WTC11 (cell line): Measurements from ENCODE around the gene GRAMD1B. TPM values are rescaled to one million over a fixed set of nuclear protein-coding genes. Genes with fewer than 3 reads are reported as not detected.

Experiments used
- ATAC-seq: fragments of 200-7000 bp; cut with Tn5 transposase; 2 replicates; pipeline ENCODE4 v1.10.0; 2021; ENCODE audit warnings: mild to moderate bottlenecking, moderate library complexity
- CTCF ChIA-PET: fragments of 300-600 bp; sonication (Branson Sonifier 250); formaldehyde crosslinking; loops from one replicate; lab custom pipeline; 2021; ENCODE audit warnings: antibody characterized with exemption; lab: Charles Lee
- POLR2A ChIA-PET: fragments of 350-600 bp; sonication (Branson Sonifier 250); formaldehyde crosslinking; loops from one replicate; lab custom pipeline; 2021; ENCODE audit warnings: antibody characterized with exemption; lab: Charles Lee
- DNase-seq: peaks from one replicate; pipeline ENCODE4 v3.0.0; 2021; ENCODE audit warnings: low spot score
- H3K27ac Mint-ChIP-seq: 2 replicates; pipeline ENCODE4 v1.8.0; 2021; ENCODE audit warnings: mixed read lengths
- H3K27me3 Mint-ChIP-seq: 2 replicates; pipeline ENCODE4 v1.8.0; 2021; ENCODE audit warnings: low read depth, mild to moderate bottlenecking, moderate library complexity, mixed read lengths
- H3K36me3 Mint-ChIP-seq: 2 replicates; pipeline ENCODE4 v1.8.0; 2021; ENCODE audit warnings: mixed read lengths
- H3K4me1 Mint-ChIP-seq: 2 replicates; pipeline ENCODE4 v1.8.0; 2022; ENCODE audit warnings: mixed read lengths
- H3K4me3 Mint-ChIP-seq: 2 replicates; pipeline ENCODE4 v1.8.0; 2021; ENCODE audit warnings: mild to moderate bottlenecking, moderate library complexity, mixed read lengths
- H3K9me3 Mint-ChIP-seq: 2 replicates; pipeline ENCODE4 v1.8.0; 2021; ENCODE audit warnings: mixed read lengths
- ATF1 ChIP-seq: sonication (generic); formaldehyde crosslinking; IDR thresholded peaks from 2 replicates; pipeline ENCODE4 v1.8.1; 2023; ENCODE audit warnings: mild to moderate bottlenecking, moderate library complexity, missing genetic modification reagents
- CREM ChIP-seq: sonication (generic); formaldehyde crosslinking; IDR thresholded peaks from 2 replicates; pipeline ENCODE4 v1.8.1; 2022; ENCODE audit warnings: mild to moderate bottlenecking, missing genetic modification reagents, moderate library complexity
- ETV6 ChIP-seq: sonication (generic); formaldehyde crosslinking; IDR thresholded peaks from 2 replicates; pipeline ENCODE4 v1.8.1; 2022; ENCODE audit warnings: mild to moderate bottlenecking, missing genetic modification reagents
- GABPB1 ChIP-seq: sonication (generic); formaldehyde crosslinking; IDR thresholded peaks from 2 replicates; pipeline ENCODE4 v1.8.1; 2023; ENCODE audit warnings: mild to moderate bottlenecking, missing genetic modification reagents
- HMGA2 ChIP-seq: fragments of 250-450 bp; sonication (Bioruptor Pico); IDR thresholded peaks from 2 replicates; pipeline ENCODE4 v1.4.0; 2021; ENCODE audit warnings: mild to moderate bottlenecking, moderate library complexity
- IRF1 ChIP-seq: sonication (generic); formaldehyde crosslinking; IDR thresholded peaks from 2 replicates; pipeline ENCODE4 v1.8.0; 2023; ENCODE audit warnings: missing genetic modification reagents
- KAT7 ChIP-seq: sonication (generic); formaldehyde crosslinking; IDR thresholded peaks from 2 replicates; pipeline ENCODE4 v1.8.1; 2023; ENCODE audit warnings: missing genetic modification reagents, mild to moderate bottlenecking, borderline replicate concordance
- MAX ChIP-seq: sonication (generic); formaldehyde crosslinking; IDR thresholded peaks from 2 replicates; pipeline ENCODE4 v1.8.0; 2022; ENCODE audit warnings: mild to moderate bottlenecking, missing genetic modification reagents
- MXD4 ChIP-seq: fragments of 250-450 bp; sonication (Bioruptor Pico); IDR thresholded peaks from 2 replicates; pipeline ENCODE4 v1.8.0; 2021; ENCODE audit warnings: mild to moderate bottlenecking, moderate library complexity, borderline replicate concordance
- NFYB ChIP-seq: sonication (generic); formaldehyde crosslinking; conservative IDR thresholded peaks from 2 replicates; pipeline ENCODE4 v1.8.0; 2022; ENCODE audit warnings: low read depth, missing genetic modification reagents
- RELA ChIP-seq: sonication (generic); formaldehyde crosslinking; IDR thresholded peaks from 2 replicates; pipeline ENCODE4 v1.8.1; 2022; ENCODE audit warnings: missing genetic modification reagents, mild to moderate bottlenecking, borderline replicate concordance
- SP1 ChIP-seq: sonication (generic); formaldehyde crosslinking; conservative IDR thresholded peaks from 2 replicates; pipeline ENCODE4 v1.8.1; 2022; ENCODE audit warnings: missing genetic modification reagents
- STAT6 ChIP-seq: sonication (generic); formaldehyde crosslinking; conservative IDR thresholded peaks from 2 replicates; pipeline ENCODE4 v1.8.1; 2023; ENCODE audit warnings: mild to moderate bottlenecking, low read depth, missing genetic modification reagents, moderate library complexity
- TEAD1 ChIP-seq: sonication (generic); formaldehyde crosslinking; IDR thresholded peaks from 2 replicates; pipeline ENCODE4 v1.8.0; 2022; ENCODE audit warnings: mild to moderate bottlenecking, missing genetic modification reagents
- ZNF138 ChIP-seq: sonication (generic); formaldehyde crosslinking; conservative IDR thresholded peaks from 2 replicates; pipeline ENCODE4 v1.8.1; 2022; ENCODE audit warnings: mild to moderate bottlenecking, moderate library complexity, missing genetic modification reagents
- ZNF232 ChIP-seq: sonication (generic); formaldehyde crosslinking; IDR thresholded peaks from 2 replicates; pipeline ENCODE4 v1.8.0; 2022; ENCODE audit warnings: mild to moderate bottlenecking, missing genetic modification reagents
- ZNF317 ChIP-seq: sonication (generic); formaldehyde crosslinking; IDR thresholded peaks from 2 replicates; pipeline ENCODE4 v1.8.1; 2023; ENCODE audit warnings: low read depth, mild to moderate bottlenecking, moderate library complexity, missing genetic modification reagents, borderline replicate concordance
- ZNF532 ChIP-seq: fragments of 250-450 bp; sonication (Bioruptor Pico); IDR thresholded peaks from 2 replicates; pipeline ENCODE4 v1.9.0; 2021; ENCODE audit warnings: mild to moderate bottlenecking, borderline replicate concordance
- total RNA-seq: library from RNA; stranded (reverse); gene quantifications from 3 replicates; pipeline ENCODE4 v1.2.3, GENCODE V29; 2021
- TF ChIP-seq, protein P1 (sequence below): fragments of 250-450 bp; sonication (Bioruptor Pico); IDR thresholded peaks from 2 replicates; pipeline ENCODE4 v1.9.0; 2021; ENCODE audit warnings: mild to moderate bottlenecking

Gene GRAMD1B
- total RNA-seq, 1 experiment from 2014 or later = 31.5 TPM

GRCh38 chr11:123584737-123585136 lies 154.7 kb downstream of the GRAMD1B start (continued):
- no peak for TF ChIP-seq NFYB (CRISPR knock-in tag)
- TF ChIP-seq ZNF532 (CRISPR knock-in tag) = no peak
- no peak for TF ChIP-seq CREM
- no peak for TF ChIP-seq STAT6 (CRISPR knock-in tag)
- TF ChIP-seq, protein P1, sequence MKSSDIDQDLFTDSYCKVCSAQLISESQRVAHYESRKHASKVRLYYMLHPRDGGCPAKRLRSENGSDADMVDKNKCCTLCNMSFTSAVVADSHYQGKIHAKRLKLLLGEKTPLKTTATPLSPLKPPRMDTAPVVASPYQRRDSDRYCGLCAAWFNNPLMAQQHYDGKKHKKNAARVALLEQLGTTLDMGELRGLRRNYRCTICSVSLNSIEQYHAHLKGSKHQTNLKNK (CRISPR knock-in tag) = no peak

GRCh38 chr11:123585206-123585605 lies 155.1 kb downstream of the GRAMD1B start:
- ChIA-PET POLR2A (no interaction called here), CTCF (interaction anchor here (1.3 to 2.2 kb wide), 3 partner anchors 8 to 178 kb away, joined by 3 to 16 read pairs (median 4); no protein-coding TSS in a partner anchor)
- H3K9me3 Mint-ChIP-seq = peaks cover 5% of the 10 kb centered on the region
- H3K27ac Mint-ChIP-seq = no peak overlapping the region
- no peaks in the 10 kb centered on the region; the same call in 1 of the 2 replicates for H3K27me3 Mint-ChIP-seq
- H3K4me1 Mint-ChIP-seq = peaks cover 42% of the 10 kb centered on the region
- peaks cover 4% of the 10 kb centered on the region; the same call in 1 of the 2 replicates for H3K36me3 Mint-ChIP-seq
- TF ChIP-seq ZNF138 (no peak), KAT7 (CRISPR knock-in tag) (no peak), ETV6 (CRISPR knock-in tag) (no peak), MAX (CRISPR knock-in tag) (no peak), IRF1 (CRISPR knock-in tag) (no peak), MXD4 (CRISPR knock-in tag) (no peak), ZNF317 (CRISPR knock-in tag) (no peak)
- ATAC-seq (no peak), DNase-seq (no peak)
- no peak overlapping the region for H3K4me3 Mint-ChIP-seq

- Mint-ChIP-seq H3K9me3 (peaks cover 5% of the 10 kb centered on the region), H3K27me3 (no peaks in the 10 kb centered on the region; the same call in 1 of the 2 replicates), H3K4me1 (peaks cover 38% of the 10 kb centered on the region), H3K36me3 (peaks cover 4% of the 10 kb centered on the region; the same call in 1 of the 2 replicates), H3K27ac (peak overlapping the region; percentile 4; the same call in 1 of the 2 replicates), H3K4me3 (no peak overlapping the region)
- DNase-seq = no peak
- ChIA-PET POLR2A (no interaction called here), CTCF (interaction anchor here (0.9 to 2.2 kb wide), 5 partner anchors 9 to 178 kb away, joined by 3 to 16 read pairs (median 4); no protein-coding TSS in a partner anchor)
- TF ChIP-seq HMGA2 (CRISPR knock-in tag) (no peak), TEAD1 (CRISPR knock-in tag) (no peak), RELA (no peak), KAT7 (CRISPR knock-in tag) (no peak), NFYB (CRISPR knock-in tag) (no peak), ZNF232 (CRISPR knock-in tag) (no peak), GABPB1 (CRISPR knock-in tag) (no peak), ATF1 (no peak), ETV6 (CRISPR knock-in tag) (no peak), SP1 (CRISPR knock-in tag) (no peak)
- ATAC-seq = no peak
Observed at GRCh38 chr11:123585706-123586105, 155.6 kb downstream of the GRAMD1B start.
